ENCODE data around the gene ITGB3BP.
"Not testable (repeated sequence)": the region's sequence is repeated elsewhere in the genome, so short reads cannot be mapped to it uniquely, and the experiment has no call there.

ITGB3BP gene

GRCh38 chr1:63506782-63507181, 16.2 kb downstream of the ITGB3BP start:
- no peak for DNase-seq (ENCODE audit: low spot score)

- DNase-seq (ENCODE audit: low spot score): no peak
These were observed 21.8 kb downstream of the ITGB3BP start for GRCh38 chr1:63501256-63501655.

GRCh38 chr1:63498106-63498505, 24.9 kb downstream of the ITGB3BP start:
- no peak for DNase-seq (ENCODE audit: low spot score)

- no peak for DNase-seq (ENCODE audit: low spot score)
These were observed 25.4 kb downstream of the ITGB3BP start for GRCh38 chr1:63497577-63497976.

- no peak for DNase-seq (ENCODE audit: low spot score)
These were observed 35.5 kb downstream of the ITGB3BP start for GRCh38 chr1:63487336-63488065.

GRCh38 chr1:63486629-63487028, 36.4 kb downstream of the ITGB3BP start:
- no peak for DNase-seq (ENCODE audit: low spot score)

- no peak for DNase-seq (ENCODE audit: low spot score)
These were observed 43.0 kb downstream of the ITGB3BP start for GRCh38 chr1:63480057-63480456.

- DNase-seq (ENCODE audit: low spot score): no peak
These were observed 47.3 kb downstream of the ITGB3BP start for GRCh38 chr1:63475761-63476160.

GRCh38 chr1:63468683-63469082, 54.3 kb downstream of the ITGB3BP start:
- DNase-seq (ENCODE audit: low spot score): not testable (repeated sequence)

GRCh38 chr1:63466759-63467158, 56.3 kb downstream of the ITGB3BP start:
- DNase-seq (ENCODE audit: low spot score): no peak

GRCh38 chr1:63466181-63466580, 56.8 kb downstream of the ITGB3BP start:
- DNase-seq (ENCODE audit: low spot score): no peak

- no peak for DNase-seq (ENCODE audit: low spot score)
These were observed 59.8 kb downstream of the ITGB3BP start for GRCh38 chr1:63463248-63463647.

GRCh38 chr1:63461661-63462230, 61.3 kb downstream of the ITGB3BP start:
- DNase-seq (ENCODE audit: low spot score): no peak

GRCh38 chr1:63458750-63459149, 64.3 kb downstream of the ITGB3BP start:
- no peak for DNase-seq (ENCODE audit: low spot score)

- DNase-seq (ENCODE audit: low spot score): no peak
These were observed 68.8 kb downstream of the ITGB3BP start for GRCh38 chr1:63454269-63454668.

- DNase-seq (ENCODE audit: low spot score): no peak
These were observed 69.8 kb downstream of the ITGB3BP start for GRCh38 chr1:63453232-63453631.

- DNase-seq (ENCODE audit: low spot score): no peak
These were observed 72.6 kb downstream of the ITGB3BP start for GRCh38 chr1:63450416-63450815.

GRCh38 chr1:63448731-63449246, 74.2 kb downstream of the ITGB3BP start:
- no peak for DNase-seq (ENCODE audit: low spot score)

- no peak for DNase-seq (ENCODE audit: low spot score)
These were observed 80.9 kb downstream of the ITGB3BP start for GRCh38 chr1:63442141-63442475.

- DNase-seq (ENCODE audit: low spot score): no peak
These were observed 87.9 kb downstream of the ITGB3BP start for GRCh38 chr1:63435161-63435560.

- no peak for DNase-seq (ENCODE audit: low spot score)
These were observed 93.7 kb downstream of the ITGB3BP start for GRCh38 chr1:63429281-63429680.

- DNase-seq (ENCODE audit: low spot score): no peak
These were observed 94.2 kb downstream of the ITGB3BP start for GRCh38 chr1:63428815-63429214.

- DNase-seq (ENCODE audit: low spot score): no peak
These were observed 99.4 kb downstream of the ITGB3BP start for GRCh38 chr1:63423649-63424048.

- DNase-seq (ENCODE audit: low spot score): not testable (repeated sequence)
These were observed 102.3 kb downstream of the ITGB3BP start for GRCh38 chr1:63420746-63421145.

All from germinal center (tissue), 1 donor.